ENCODE measurements around the gene ZNF516. TPM values are rescaled to one million over a fixed set of nuclear protein-coding genes. Genes with fewer than 3 reads are reported as not detected.

ZNF516 gene
- total RNA-seq, 3 donors from 2014 or later, result 22.0 to 47.9 (median 23.2) TPM

GRCh38 chr18:76506974-76507764 is 12.1 kb upstream of the ZNF516 start:
- no peaks in the 10 kb centered on the region for H3K9me3 ChIP-seq
- H3K36me3 ChIP-seq (ENCODE audit: low read depth), result no peaks in the 10 kb centered on the region
- H3K4me1 ChIP-seq (ENCODE audit: low read depth), result no peaks in the 10 kb centered on the region
- TF ChIP-seq CTCF (IDR thresholded peaks at IDR 0.05), result no peak
- DNase-seq (peak in 1 of 3 donors; percentile 9), ATAC-seq (no peak)
- no peak overlapping the region for H3K4me3 ChIP-seq
- intact Hi-C loops (cut with DNase I, micrococcal nuclease), result no loop called here

- Histone ChIP-seq H3K36me3 (ENCODE audit: low read depth) (no peaks in the 10 kb centered on the region), H3K9me3 (no peaks in the 10 kb centered on the region), H3K4me3 (no peak overlapping the region), H3K4me1 (ENCODE audit: low read depth) (no peaks in the 10 kb centered on the region)
- no peak for TF ChIP-seq CTCF (IDR thresholded peaks at IDR 0.05)
- DNase-seq (no peak), ATAC-seq (no peak)
- intact Hi-C loops (cut with DNase I, micrococcal nuclease), result no loop called here
Observed at GRCh38 chr18:76506395-76506794, 11.4 kb upstream of the ZNF516 start.

GRCh38 chr18:76505614-76506013 is 10.6 kb upstream of the ZNF516 start:
- DNase-seq (no peak), ATAC-seq (no peak)
- Histone ChIP-seq H3K4me3 (no peak overlapping the region), H3K4me1 (ENCODE audit: low read depth) (no peaks in the 10 kb centered on the region), H3K9me3 (no peaks in the 10 kb centered on the region), H3K36me3 (ENCODE audit: low read depth) (no peaks in the 10 kb centered on the region)
- no peak for TF ChIP-seq CTCF (IDR thresholded peaks at IDR 0.05)
- intact Hi-C loops (cut with DNase I, micrococcal nuclease), result no loop called here

- Histone ChIP-seq H3K4me1 (ENCODE audit: low read depth) (no peaks in the 10 kb centered on the region), H3K9me3 (no peaks in the 10 kb centered on the region), H3K4me3 (no peak overlapping the region), H3K36me3 (ENCODE audit: low read depth) (no peaks in the 10 kb centered on the region)
- ATAC-seq (no peak), DNase-seq (no peak)
- no peak for TF ChIP-seq CTCF (IDR thresholded peaks at IDR 0.05)
- intact Hi-C loops (cut with DNase I, micrococcal nuclease), result no loop called here
Observed at GRCh38 chr18:76504749-76505148, 9.7 kb upstream of the ZNF516 start.

- intact Hi-C loops (cut with DNase I, micrococcal nuclease), result no loop called here
- Histone ChIP-seq H3K4me3 (no peak overlapping the region), H3K9me3 (no peaks in the 10 kb centered on the region), H3K4me1 (ENCODE audit: low read depth) (no peaks in the 10 kb centered on the region), H3K36me3 (ENCODE audit: low read depth) (no peaks in the 10 kb centered on the region)
- DNase-seq, result peak in 1 of 3 donors; percentile 25
- ATAC-seq, result no peak
- no peak for TF ChIP-seq CTCF (IDR thresholded peaks at IDR 0.05)
Observed at GRCh38 chr18:76503649-76504386, 8.8 kb upstream of the ZNF516 start.
